Bronchial epithelial cell (primary cell): Measurements from ENCODE around the gene THRB. TPM values are rescaled to one million over a fixed set of nuclear protein-coding genes. Genes with fewer than 3 reads are reported as not detected.

Source experiments
- DNase-seq: peaks from one replicate; pipeline ENCODE4 v3.0.0-alpha.2; 2010; ENCODE audit warnings: low read depth
- FAIRE-seq: peaks from 2 replicates; lab custom pipeline; 2011; peaks lifted over from hg19 to GRCh38; lab: Jason Lieb, UNC
- H3K27me3 ChIP-seq: 2 replicates; pipeline ENCODE4 v1.5.1; 2011; ENCODE audit warnings: low read length; ENCODE audit not compliant: control insufficient read depth, insufficient read depth
- H3K36me3 ChIP-seq: 2 replicates; pipeline ENCODE4 v1.5.1; 2011; ENCODE audit warnings: low read length; ENCODE audit not compliant: control insufficient read depth, insufficient read depth
- H3K4me3 ChIP-seq: 2 replicates; pipeline ENCODE4 v1.5.1; 2011; ENCODE audit warnings: mild to moderate bottlenecking, low read depth, low read length, control low read depth
- total RNA-seq: library from RNA; depleted of rRNA; stranded (reverse); fragments of >200 nt; gene quantifications from 2 replicates; pipeline ENCODE4 v1.2.1, GENCODE V29; 2014
- TF ChIP-seq, protein P1 (sequence below): IDR thresholded peaks from 2 replicates; pipeline ENCODE4 v1.5.1; 2011; ENCODE audit warnings: mild to moderate bottlenecking, moderate library complexity, low read length, control low read depth, inconsistent platforms; ENCODE audit not compliant: insufficient read depth, severe bottlenecking

Gene THRB
- total RNA-seq, 1 donor from 2014 or later, result 7.6 TPM

DNA sequence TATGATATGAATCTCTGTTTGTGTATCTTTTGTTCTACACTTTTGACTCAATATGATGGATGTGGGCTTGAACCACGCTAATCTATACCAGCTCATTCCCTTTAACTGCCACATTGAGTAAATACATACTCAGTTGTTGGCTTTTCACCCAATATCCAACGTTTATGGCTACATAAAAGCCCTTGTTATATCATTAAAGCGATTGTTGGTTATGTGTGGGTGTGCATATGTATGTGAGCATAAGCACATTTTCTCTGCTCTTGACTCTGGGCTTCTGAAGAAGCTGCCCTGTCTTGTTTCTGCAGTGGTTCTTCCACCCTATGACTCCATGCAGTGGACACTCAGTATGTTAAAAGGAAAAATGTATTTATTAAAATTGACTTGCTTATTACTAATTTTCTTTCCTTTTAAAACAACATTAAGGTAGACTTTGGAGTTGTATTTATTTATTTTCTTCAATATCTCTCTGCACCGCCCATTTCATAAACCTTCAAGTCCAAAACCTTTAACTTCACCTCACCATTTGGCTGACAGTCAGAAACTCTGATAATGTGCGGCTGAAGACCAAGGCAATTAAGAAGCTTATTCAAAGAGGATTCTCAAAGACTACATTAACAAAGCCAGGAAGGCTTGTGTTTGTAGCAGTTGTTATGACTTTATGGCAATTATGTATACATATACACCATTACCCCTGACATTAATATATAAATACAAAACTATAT lies 156.1 kb downstream of the THRB start:
- FAIRE-seq (no peak), DNase-seq (no peak)
- TF ChIP-seq, protein P1, sequence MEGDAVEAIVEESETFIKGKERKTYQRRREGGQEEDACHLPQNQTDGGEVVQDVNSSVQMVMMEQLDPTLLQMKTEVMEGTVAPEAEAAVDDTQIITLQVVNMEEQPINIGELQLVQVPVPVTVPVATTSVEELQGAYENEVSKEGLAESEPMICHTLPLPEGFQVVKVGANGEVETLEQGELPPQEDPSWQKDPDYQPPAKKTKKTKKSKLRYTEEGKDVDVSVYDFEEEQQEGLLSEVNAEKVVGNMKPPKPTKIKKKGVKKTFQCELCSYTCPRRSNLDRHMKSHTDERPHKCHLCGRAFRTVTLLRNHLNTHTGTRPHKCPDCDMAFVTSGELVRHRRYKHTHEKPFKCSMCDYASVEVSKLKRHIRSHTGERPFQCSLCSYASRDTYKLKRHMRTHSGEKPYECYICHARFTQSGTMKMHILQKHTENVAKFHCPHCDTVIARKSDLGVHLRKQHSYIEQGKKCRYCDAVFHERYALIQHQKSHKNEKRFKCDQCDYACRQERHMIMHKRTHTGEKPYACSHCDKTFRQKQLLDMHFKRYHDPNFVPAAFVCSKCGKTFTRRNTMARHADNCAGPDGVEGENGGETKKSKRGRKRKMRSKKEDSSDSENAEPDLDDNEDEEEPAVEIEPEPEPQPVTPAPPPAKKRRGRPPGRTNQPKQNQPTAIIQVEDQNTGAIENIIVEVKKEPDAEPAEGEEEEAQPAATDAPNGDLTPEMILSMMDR, result no peak
- Histone ChIP-seq H3K36me3 (no peaks in the 10 kb centered on the region), H3K27me3 (no peaks in the 10 kb centered on the region), H3K4me3 (no peak overlapping the region)

DNA sequence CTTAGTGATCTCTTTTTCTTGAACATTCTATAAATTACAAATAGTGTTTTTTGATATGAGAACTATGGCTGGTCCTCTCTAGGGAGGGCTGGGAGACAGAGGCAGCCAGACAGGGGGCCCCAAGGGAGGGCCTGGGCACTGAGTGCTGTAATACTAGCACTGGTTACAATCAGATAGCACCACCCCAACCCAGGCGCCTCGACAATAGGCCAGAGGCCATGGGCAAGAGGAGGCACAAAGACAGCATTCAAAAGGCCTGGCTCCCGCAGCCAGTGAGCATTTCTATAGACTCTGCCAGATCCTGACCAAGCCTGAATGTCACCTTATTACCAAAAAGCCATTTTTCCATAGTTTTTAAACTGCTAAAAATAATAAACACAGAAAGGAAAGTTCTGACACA lies 158.5 kb downstream of the THRB start:
- TF ChIP-seq, protein P1, result no peak
- Histone ChIP-seq H3K36me3 (no peaks in the 10 kb centered on the region), H3K4me3 (no peak overlapping the region), H3K27me3 (no peaks in the 10 kb centered on the region)
- FAIRE-seq, result no peak
- DNase-seq, result no peak

DNA sequence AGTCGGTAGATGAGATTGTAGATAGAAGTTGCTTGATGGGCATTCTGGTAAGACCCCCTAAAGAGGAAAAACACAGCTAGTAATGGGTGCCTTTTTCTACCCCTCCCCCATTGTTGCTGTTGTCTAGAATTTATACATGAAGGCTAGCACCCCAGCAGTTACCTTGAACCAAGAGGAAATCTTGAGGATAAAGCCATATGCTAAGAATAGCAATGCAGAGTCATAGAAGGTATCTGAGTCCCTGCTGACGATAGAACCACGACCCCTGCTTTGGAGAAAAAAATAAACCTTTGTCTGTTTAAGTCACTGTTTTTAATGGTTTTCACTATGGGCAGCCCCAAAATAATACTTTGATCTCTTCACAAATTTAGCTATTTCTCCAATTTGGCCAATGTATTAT lies 162.6 kb downstream of the THRB start:
- TF ChIP-seq, protein P1, result no peak
- no peaks in the 10 kb centered on the region for H3K27me3 ChIP-seq
- no peak for FAIRE-seq
- H3K36me3 ChIP-seq, result no peaks in the 10 kb centered on the region
- no peak for DNase-seq
- no peak overlapping the region for H3K4me3 ChIP-seq

DNA sequence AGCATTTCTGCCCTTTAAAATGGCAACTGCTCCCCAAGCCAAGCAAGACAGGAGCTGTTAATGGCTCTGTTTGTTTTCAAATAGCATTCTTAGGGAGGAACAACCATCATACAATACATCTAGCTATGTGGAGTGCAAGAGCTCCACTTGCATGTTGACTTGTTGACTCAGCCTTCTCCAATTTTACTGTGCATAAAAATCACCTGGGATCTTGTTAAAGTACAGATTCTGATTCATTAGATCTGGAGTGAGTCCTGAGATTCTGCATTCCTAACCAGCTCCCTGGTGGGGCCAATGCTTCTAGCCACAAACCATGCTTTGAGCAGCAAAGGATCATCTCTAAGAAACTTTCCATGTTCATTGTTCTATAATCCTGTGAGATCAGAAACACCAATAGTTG lies 171.4 kb downstream of the THRB start:
- TF ChIP-seq, protein P1, result no peak
- DNase-seq, result peak; percentile 36
- H3K27me3 ChIP-seq, result no peaks in the 10 kb centered on the region
- no peaks in the 10 kb centered on the region for H3K36me3 ChIP-seq
- no peak for FAIRE-seq
- H3K4me3 ChIP-seq, result no peak overlapping the region

DNA sequence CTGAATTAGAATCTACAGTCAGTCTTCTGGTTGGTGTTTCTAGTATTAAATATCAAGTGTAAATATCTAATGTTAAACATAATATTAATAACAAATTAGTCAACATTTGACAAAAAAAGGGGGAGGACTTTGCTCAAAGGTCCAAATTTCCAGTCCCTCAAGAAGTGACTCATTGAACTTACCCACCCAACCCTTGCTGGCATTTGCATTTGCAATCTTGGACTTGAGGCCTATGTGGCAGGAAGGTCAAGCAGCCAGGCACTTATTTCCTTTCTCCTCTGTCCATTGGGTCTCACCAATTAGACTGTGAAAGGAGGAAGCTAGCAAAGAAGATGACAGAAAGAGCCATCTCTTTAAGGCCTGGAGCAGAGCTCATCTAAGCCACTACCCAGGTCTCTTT lies 174.0 kb downstream of the THRB start:
- DNase-seq (no peak), FAIRE-seq (no peak)
- Histone ChIP-seq H3K27me3 (no peaks in the 10 kb centered on the region), H3K4me3 (no peak overlapping the region), H3K36me3 (no peaks in the 10 kb centered on the region)
- TF ChIP-seq, protein P1, result no peak
